Measurements from ENCODE around the gene ACTR3C. TPM values are rescaled to one million over a fixed set of nuclear protein-coding genes. Genes with fewer than 3 reads are reported as not detected.

Gene ACTR3C
- total RNA-seq: 0.07 and 0.13 TPM in 2 replicates

DNA sequence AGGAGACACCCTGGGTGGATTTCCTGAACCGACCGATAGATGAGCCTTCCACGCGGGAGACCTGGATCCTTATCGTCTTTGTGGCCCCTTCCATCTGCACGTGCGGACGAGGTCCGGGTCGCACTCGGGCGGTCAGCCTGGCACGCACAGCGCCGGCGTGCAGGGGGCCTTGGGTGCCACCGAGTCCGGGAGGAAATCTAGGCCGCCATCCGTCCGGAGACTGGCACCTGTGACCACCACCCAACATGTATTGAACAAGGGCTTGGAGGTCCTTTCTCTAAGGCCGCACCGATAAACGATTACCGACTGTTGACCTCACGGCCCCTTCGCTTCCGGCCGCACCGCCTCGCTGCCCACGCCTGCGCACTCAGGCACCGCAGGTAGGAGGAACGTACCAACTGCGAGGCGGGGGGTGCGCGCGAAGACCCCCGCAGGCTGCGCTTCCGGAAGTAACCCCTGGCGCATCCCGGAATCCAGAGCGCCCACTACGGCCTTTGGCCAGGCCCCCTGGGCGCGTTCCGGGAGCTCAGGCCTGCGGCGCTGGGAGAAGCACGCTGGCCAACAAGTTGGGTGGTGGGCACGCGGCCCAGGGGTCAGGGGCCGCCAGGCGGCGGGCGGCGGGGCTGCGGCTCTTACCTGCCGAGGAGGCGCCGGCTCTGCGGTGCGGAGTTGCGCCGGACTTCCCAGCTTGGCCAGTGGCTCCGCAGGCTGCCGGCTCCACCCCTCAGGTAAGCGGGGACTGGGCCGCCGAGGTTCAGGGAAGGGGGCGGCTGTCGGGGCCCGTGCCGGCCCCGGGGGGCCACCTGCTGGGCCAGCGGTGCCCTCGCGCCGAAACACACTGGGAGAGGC is at the start of gene ACTR3C, which contains the start of gene LRRC61:
Gene ACTR3C (minus strand): TSS at position 713 of the 849 bp plus-strand sequence. CDS start 28,249 bp downstream, outside the sequence.
Gene LRRC61 (plus strand): TSS at position 523 of the 849 bp plus-strand sequence. CDS start 13,507 bp downstream, outside the sequence.

DNA sequence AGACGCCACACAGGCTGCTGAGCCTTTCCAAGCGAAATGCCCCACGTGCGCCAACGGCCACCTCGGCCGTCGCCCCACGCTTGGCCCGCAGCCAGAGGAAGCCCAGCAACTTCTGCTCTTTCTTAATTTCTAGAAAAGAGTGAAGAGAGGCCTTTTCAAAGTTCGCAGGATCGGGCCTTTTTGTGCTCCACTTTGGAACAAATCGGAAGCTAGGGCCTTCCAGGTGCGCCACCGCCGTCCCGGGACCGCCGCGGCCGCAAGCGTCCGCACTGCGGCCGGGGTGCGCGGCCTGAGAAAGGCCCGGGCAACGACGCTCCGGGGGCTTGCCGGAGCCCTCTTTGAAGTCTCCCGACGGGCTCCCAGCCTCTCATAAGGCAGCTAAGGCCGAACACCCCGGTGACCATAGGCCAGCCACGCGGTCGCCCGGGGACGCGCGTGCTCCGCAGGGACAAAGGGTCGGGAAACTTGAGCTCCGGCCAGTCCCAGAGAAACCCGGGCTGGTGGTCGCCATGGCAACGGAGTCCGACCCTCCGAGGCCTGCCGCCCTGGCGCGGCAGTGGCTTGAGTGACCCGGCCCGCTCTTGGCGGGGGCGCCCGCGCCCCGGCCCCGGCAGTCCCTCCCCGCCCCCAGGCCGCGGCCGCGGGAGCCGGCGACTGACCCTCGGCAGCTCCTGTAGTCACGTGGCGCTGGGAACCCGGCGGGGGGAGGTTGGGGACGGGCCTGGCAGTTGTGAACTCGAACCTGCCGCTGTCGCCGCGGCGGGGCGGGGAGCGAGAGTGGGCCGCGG is 44.9 kb upstream of the ACTR3C start, which contains the start of gene REPIN1:
Gene REPIN1 (plus strand): TSS at position 727 of the 788 bp plus-strand sequence. CDS start 890 bp downstream, outside the sequence.

DNA sequence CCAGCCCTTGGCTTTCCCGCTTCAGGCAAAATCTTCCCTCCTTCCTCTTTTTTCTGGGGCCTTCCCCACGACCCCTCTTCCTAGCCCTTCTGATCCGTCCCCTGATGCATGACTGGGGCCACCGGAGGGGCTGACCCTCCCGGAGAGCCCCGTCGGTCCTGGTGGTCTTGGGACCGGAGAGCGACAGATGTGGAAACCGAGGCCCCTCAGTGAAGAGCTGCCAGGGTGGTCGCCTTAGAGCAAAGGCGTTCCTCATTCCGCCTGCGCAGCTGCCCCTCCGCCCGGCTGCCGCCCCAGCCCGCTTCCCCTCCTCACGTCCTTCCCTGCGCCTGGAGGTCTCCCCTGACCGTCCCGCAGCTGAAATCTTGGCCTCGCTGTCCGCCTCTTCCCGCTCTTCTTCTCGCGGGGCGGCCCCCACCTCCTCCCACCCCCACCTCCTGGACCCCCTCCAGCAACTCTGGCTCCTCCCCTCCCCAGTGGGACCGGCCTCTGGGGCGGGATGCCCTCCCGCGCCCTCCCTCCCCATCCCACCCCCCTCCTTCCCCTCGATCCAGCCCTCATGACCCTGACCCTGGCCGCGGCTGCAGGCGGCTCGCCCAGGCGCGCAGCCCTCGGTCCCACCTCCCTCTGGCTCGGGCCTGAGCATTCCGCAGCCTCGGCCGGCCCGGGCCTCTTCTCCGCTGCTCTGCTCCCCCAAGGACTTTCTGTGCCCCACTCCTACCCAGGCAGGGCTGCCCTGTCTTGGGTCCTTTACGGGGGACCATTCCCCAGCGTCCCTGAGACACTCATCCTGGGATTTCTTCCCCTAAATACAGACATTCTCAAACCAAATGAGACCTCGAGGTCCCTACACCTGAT is 18.1 kb upstream of the ACTR3C start, which contains the start of gene RARRES2:
Gene RARRES2 (minus strand): TSS at position 367 of the 858 bp plus-strand sequence. CDS start 1,020 bp downstream, outside the sequence.

Other genes starting within 250 kb of the ACTR3C start
- 0.13 and 0.36 TPM in 2 replicates for gene LRRC61, start 190 bp downstream of the ACTR3C start, total RNA-seq
- gene RARRES2, start 18.1 kb upstream of the ACTR3C start, total RNA-seq: not detected in 2 replicates
- gene REPIN1, start 45.3 kb upstream of the ACTR3C start, total RNA-seq: 86.7 and 123 TPM in 2 replicates
- 4.3 and 5.1 TPM in 2 replicates for gene ZNF775, start 55.8 kb upstream of the ACTR3C start, total RNA-seq
- 75.1 and 75.3 TPM in 2 replicates for gene GIMAP8, start 127.1 kb upstream of the ACTR3C start, total RNA-seq
- 30.9 and 48.0 TPM in 2 replicates for gene GIMAP7, start 191.3 kb upstream of the ACTR3C start, total RNA-seq
- gene GIMAP4, start 243.8 kb upstream of the ACTR3C start, total RNA-seq: 117 and 242 TPM in 2 replicates

Measured in thoracic aorta endothelial cell (primary cell).